Gastrocnemius medialis (tissue), 4 donors: ENCODE results near the gene RNF2. TPM values are rescaled to one million over a fixed set of nuclear protein-coding genes. Genes with fewer than 3 reads are reported as not detected.
"Not testable (repeated sequence)": the region's sequence is repeated elsewhere in the genome, so short reads cannot be mapped to it uniquely, and the experiment has no call there.

Source experiments
- ATAC-seq, 2 donors: fragments of 150-250 bp; one replicate each; pipeline ENCODE4 v1.9.1; 2016
- DNase-seq, 2 donors: peaks; one replicate each; pipeline ENCODE4 v3.0.0-alpha.2; 2019
- H3K27ac ChIP-seq, 4 donors: fragments of 200-600 bp; sonication (generic); 1 replicate in 1 of 4; 2 replicates in 3 of 4; pipeline ENCODE4 v1.5.1; 2016 to 2018; ENCODE audit warnings: mild to moderate bottlenecking in 2 of 4, moderate library complexity in 1 of 4
- H3K27me3 ChIP-seq, 3 donors: fragments of 200-600 bp; sonication (generic) in 2 of 3; 1 replicate in 1 of 3; 2 replicates in 2 of 3; pipeline versions ENCODE4 v1.5.1 to v1.6.0; 2016 to 2019; ENCODE audit warnings: mild to moderate bottlenecking in 1 of 3, moderate library complexity in 1 of 3
- H3K36me3 ChIP-seq, 2 donors: fragments of 200-600 bp; sonication (generic) in 1 of 2; one replicate each; pipeline ENCODE4 v1.5.1; 2017 to 2018
- H3K4me1 ChIP-seq, 2 donors: fragments of 200-600 bp; sonication (generic) in 1 of 2; one replicate each; pipeline ENCODE4 v1.5.1; 2016 to 2017; ENCODE audit warnings: mild to moderate bottlenecking in 2 of 2
- H3K4me3 ChIP-seq, 4 donors: fragments of 200-600 bp; sonication (generic) in 3 of 4; 1 replicate in 1 of 4; 2 replicates in 3 of 4; pipeline ENCODE4 v1.5.1; 2016 to 2019; ENCODE audit warnings: mild to moderate bottlenecking in 2 of 4
- H3K9me3 ChIP-seq, 3 donors: fragments of 200-600 bp; sonication (generic) in 2 of 3; 1 replicate in 1 of 3; 2 replicates in 2 of 3; pipeline ENCODE4 v1.5.1; 2016 to 2019
- CTCF ChIP-seq, 5 experiments: fragments of 450-650 bp in 3 of 5; fragments of 200-600 bp in 2 of 5; sonication (generic) in 2 of 5; IDR thresholded peaks in 4 of 5; conservative IDR thresholded peaks in 1 of 5; 1 replicate in 4 of 5; 2 replicates in 1 of 5; pipeline ENCODE4 v1.5.1; 2016 to 2019; ENCODE audit warnings: antibody characterized with exemption in 5 of 5, mild to moderate bottlenecking in 3 of 5, moderate library complexity in 3 of 5
- POLR2A ChIP-seq, 2 donors: fragments of 450-650 bp; IDR thresholded peaks; one replicate each; pipeline ENCODE4 v1.6.1; 2017; ENCODE audit warnings: antibody characterized with exemption in 2 of 2, mild to moderate bottlenecking in 2 of 2, moderate library complexity in 2 of 2
- in situ Hi-C, 4 donors: fragments of 200-750 bp; cut with MboI; loops; one replicate each; pipeline versions ENCODE4 v1.15.0 to v1.8.0; 2017; ENCODE audit warnings: low sequenced_read_pairs in 4 of 4
- intact Hi-C: fragments of 100-400 bp; cut with DNase I; formaldehyde crosslinking; loops from one replicate; pipeline ENCODE4 v1.15.1; 2023; ENCODE audit warnings: low total_unique reads
- total RNA-seq, 4 donors: library from RNA; depleted of rRNA; stranded (reverse); fragments of >200 nt; gene quantifications; one replicate each; pipeline versions ENCODE4 v1.1.0 to v1.2.3, GENCODE V29; 2016

RNF2 gene
- 10 to 100 TPM in 1 of 4 donors, 1 to 10 TPM in 3; 5.4 to 11.0 (median 7.3) TPM for total RNA-seq

- TF ChIP-seq POLR2A (IDR thresholded peaks at IDR 0.05) = peak; percentile 42 to 57
- no peak for TF ChIP-seq CTCF (IDR thresholded peaks at IDR 0.05 in 4 of 5, conservative IDR thresholded peaks at IDR 0.05 in 1 of 5)
- no peaks in the 10 kb centered on the region for H3K27me3 ChIP-seq
- H3K27ac ChIP-seq = peak within 1 kb of the TSS; percentile 84 to 94 (median 92)
- no peaks in the 10 kb centered on the region for H3K36me3 ChIP-seq
- intact Hi-C loops (loop anchor here (2.0 to 5.0 kb wide), 2 partner anchors 112 to 243 kb away; partner anchors contain the start of genes SWT1 and TRMT1L), in situ Hi-C loops (no loop called here)
- peak within 1 kb of the TSS; percentile 87 to 97 (median 90) for H3K4me3 ChIP-seq
- H3K4me1 ChIP-seq = peaks cover 22 to 25% of the 10 kb centered on the region in 2 donors
- ATAC-seq (peak; percentile 79 to 85), DNase-seq (peak; percentile 45 to 67)
- H3K9me3 ChIP-seq = no peaks in the 10 kb centered on the region
These were observed at the start of gene RNF2 for GRCh38 chr1:185044981-185045813. TSS of gene RNF2 (plus strand) at chr1:185045558. CDS start at chr1:185087554, 41,996 bp downstream.

GRCh38 chr1:184999974-185000373 is 45.4 kb upstream of the RNF2 start:
- H3K36me3 ChIP-seq, intact Hi-C loops, H3K9me3 ChIP-seq, ATAC-seq, H3K27ac ChIP-seq, H3K27me3 ChIP-seq, DNase-seq, H3K4me3 ChIP-seq, in situ Hi-C loops, H3K4me1 ChIP-seq: not testable (repeated sequence)

GRCh38 chr1:185001312-185001880 is 44.0 kb upstream of the RNF2 start:
- H3K9me3 ChIP-seq, H3K27ac ChIP-seq, ATAC-seq, H3K4me1 ChIP-seq, in situ Hi-C loops, H3K4me3 ChIP-seq, H3K36me3 ChIP-seq, DNase-seq, H3K27me3 ChIP-seq, intact Hi-C loops: not testable (repeated sequence)

- ATAC-seq (no peak), DNase-seq (no peak)
- H3K27me3 ChIP-seq = no peaks in the 10 kb centered on the region
- no peaks in the 10 kb centered on the region for H3K36me3 ChIP-seq
- no peak overlapping the region for H3K27ac ChIP-seq
- H3K4me3 ChIP-seq = no peak overlapping the region
- no peaks in the 10 kb centered on the region for H3K9me3 ChIP-seq
- in situ Hi-C loops = no loop called here
- intact Hi-C loops = no loop called here
- TF ChIP-seq CTCF (IDR thresholded peaks at IDR 0.05 in 4 of 5, conservative IDR thresholded peaks at IDR 0.05 in 1 of 5) = no peak
- no peaks in the 10 kb centered on the region for H3K4me1 ChIP-seq
These were observed 36.5 kb upstream of the RNF2 start for GRCh38 chr1:185008838-185009237.

- H3K9me3 ChIP-seq = no peaks in the 10 kb centered on the region
- H3K4me1 ChIP-seq = no peaks in the 10 kb centered on the region
- no peaks in the 10 kb centered on the region for H3K36me3 ChIP-seq
- DNase-seq = no peak
- no peak overlapping the region for H3K27ac ChIP-seq
- TF ChIP-seq CTCF (IDR thresholded peaks at IDR 0.05 in 4 of 5, conservative IDR thresholded peaks at IDR 0.05 in 1 of 5) (no peak), POLR2A (IDR thresholded peaks at IDR 0.05) (no peak)
- no peak overlapping the region for H3K4me3 ChIP-seq
- in situ Hi-C loops = no loop called here
- no peak for ATAC-seq
- no peaks in the 10 kb centered on the region for H3K27me3 ChIP-seq
- intact Hi-C loops = no loop called here
These were observed 35.0 kb upstream of the RNF2 start for GRCh38 chr1:185010361-185010760.
